ENCODE measurements around the gene KPNA1. TPM values are rescaled to one million over a fixed set of nuclear protein-coding genes. Genes with fewer than 3 reads are reported as not detected.
A peak's percentile ranks its signal among the peaks of the same experiment; 100 is the strongest.
"Not testable (repeated sequence)": the region's sequence is repeated elsewhere in the genome, so short reads cannot be mapped to it uniquely, and the experiment has no call there.

The KPNA1 gene
- total RNA-seq, 1 experiment from 2014 or later, result 104 TPM

- intact Hi-C loops (cut with micrococcal nuclease), result loop anchor here (5.0 kb wide), 1 partner anchor 94 kb away; the partner anchor contains the start of gene WDR5B
- no peaks in the 10 kb centered on the region for H3K27me3 Mint-ChIP-seq (ENCODE audit: insufficient read depth, unreplicated experiment)
- H3K27ac Mint-ChIP-seq (ENCODE audit: low read depth, unreplicated experiment), result no peak overlapping the region
- H3K36me3 Mint-ChIP-seq (ENCODE audit: insufficient read depth, unreplicated experiment), result peaks cover 6% of the 10 kb centered on the region
- TF ChIP-seq, protein P1, sequence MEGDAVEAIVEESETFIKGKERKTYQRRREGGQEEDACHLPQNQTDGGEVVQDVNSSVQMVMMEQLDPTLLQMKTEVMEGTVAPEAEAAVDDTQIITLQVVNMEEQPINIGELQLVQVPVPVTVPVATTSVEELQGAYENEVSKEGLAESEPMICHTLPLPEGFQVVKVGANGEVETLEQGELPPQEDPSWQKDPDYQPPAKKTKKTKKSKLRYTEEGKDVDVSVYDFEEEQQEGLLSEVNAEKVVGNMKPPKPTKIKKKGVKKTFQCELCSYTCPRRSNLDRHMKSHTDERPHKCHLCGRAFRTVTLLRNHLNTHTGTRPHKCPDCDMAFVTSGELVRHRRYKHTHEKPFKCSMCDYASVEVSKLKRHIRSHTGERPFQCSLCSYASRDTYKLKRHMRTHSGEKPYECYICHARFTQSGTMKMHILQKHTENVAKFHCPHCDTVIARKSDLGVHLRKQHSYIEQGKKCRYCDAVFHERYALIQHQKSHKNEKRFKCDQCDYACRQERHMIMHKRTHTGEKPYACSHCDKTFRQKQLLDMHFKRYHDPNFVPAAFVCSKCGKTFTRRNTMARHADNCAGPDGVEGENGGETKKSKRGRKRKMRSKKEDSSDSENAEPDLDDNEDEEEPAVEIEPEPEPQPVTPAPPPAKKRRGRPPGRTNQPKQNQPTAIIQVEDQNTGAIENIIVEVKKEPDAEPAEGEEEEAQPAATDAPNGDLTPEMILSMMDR (IDR thresholded peaks at IDR 0.05; ENCODE audit: unreplicated experiment), result no peak
- ChIA-PET CTCF (interaction anchor here (1.0 to 1.7 kb wide), 2 partner anchors 18 to 168 kb away, joined by 5 to 7 read pairs; no protein-coding TSS in a partner anchor), POLR2A (interaction anchor here (1.3 to 10.6 kb wide), 6 partner anchors 11 to 126 kb away, joined by 3 to 144 read pairs (median 26); partner anchors contain the start of gene FAM162A)
- no TSS peak for BruUV-seq (replicated peaks)
- peak overlapping the region; percentile 19 for H3K4me3 Mint-ChIP-seq (ENCODE audit: unreplicated experiment)
- no peaks in the 10 kb centered on the region for H3K9me3 Mint-ChIP-seq (ENCODE audit: unreplicated experiment)
- H3K4me1 Mint-ChIP-seq (ENCODE audit: insufficient read depth, unreplicated experiment), result peaks cover 46% of the 10 kb centered on the region
- peak; percentile 79 for DNase-seq (ENCODE audit: unreplicated experiment)
Measured at GRCh38 chr3:122510878-122511535, 3.7 kb downstream of the KPNA1 start.

DNA sequence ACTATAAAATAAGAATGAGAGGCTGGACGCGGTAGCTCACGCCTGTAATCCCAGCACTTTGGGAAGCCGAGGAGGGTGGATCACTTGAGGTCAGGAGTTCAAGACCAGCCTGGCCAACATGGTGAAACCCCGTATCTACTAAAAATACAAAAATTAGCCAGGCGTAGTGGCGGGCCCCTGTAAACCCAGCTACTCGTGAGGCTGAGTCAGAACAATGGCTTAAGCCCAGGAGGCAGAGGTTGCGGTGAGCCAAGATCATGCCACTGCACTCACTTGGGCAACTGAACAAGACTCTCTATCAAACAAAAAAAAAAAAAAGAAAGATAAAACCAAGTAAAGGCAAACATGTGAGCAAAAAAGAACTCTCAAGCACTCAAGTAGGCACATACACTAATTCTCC is 5.8 kb downstream of the KPNA1 start:
- H3K36me3 Mint-ChIP-seq (ENCODE audit: insufficient read depth, unreplicated experiment); H3K9me3 Mint-ChIP-seq (ENCODE audit: unreplicated experiment); H3K4me3 Mint-ChIP-seq (ENCODE audit: unreplicated experiment); H3K27me3 Mint-ChIP-seq (ENCODE audit: insufficient read depth, unreplicated experiment); intact Hi-C loops (cut with micrococcal nuclease); BruUV-seq (replicated peaks): not testable (repeated sequence)
- peak; percentile 86 for DNase-seq (ENCODE audit: unreplicated experiment)
- POLR2A ChIA-PET, result interaction anchor here (1.2 to 10.6 kb wide), 5 partner anchors 10 to 125 kb away, joined by 3 to 144 read pairs (median 4); partner anchors contain the start of gene FAM162A
- CTCF ChIA-PET, result interaction anchor here (1.2 kb wide), 2 partner anchors 15 to 49 kb away, joined by 3 to 4 read pairs; no protein-coding TSS in a partner anchor
- peak overlapping the region; percentile 67 for H3K27ac Mint-ChIP-seq (ENCODE audit: low read depth, unreplicated experiment)
- peaks cover 45% of the 10 kb centered on the region for H3K4me1 Mint-ChIP-seq (ENCODE audit: insufficient read depth, unreplicated experiment)

DNA sequence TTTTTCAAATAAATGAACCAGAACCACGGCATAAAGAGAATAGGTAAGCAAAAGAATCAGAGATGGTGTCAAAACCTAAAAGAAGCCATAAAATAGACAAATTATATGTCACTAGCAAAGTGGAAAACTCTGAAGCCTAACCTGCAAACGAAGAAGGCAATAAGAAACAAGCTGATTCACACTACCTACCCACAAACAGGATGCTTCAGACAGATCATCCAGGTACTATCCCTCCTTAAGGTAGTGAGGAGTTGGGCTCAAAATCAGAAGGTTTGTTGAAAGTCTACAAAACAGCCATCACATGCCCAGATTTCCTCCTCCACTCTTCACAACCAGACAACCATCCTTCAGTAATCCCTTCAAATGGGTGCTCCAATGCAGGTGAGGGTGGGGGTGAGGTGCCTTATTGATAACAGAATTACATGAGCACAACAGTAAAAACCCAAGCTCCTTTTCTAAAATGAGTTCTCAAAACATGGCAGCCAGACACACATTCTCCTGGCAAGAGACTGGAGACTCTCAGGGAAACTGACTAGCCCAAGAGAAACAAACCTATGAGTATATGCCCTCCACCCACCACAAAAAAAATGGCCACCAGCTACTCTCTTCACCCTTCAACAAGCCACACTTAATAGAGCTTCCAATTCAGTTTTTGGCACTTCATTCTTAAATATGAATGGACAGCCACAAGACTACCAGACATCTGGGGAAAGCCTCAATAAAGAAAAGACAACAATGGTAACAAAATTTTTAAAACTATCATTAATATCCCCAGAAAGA is 6.4 kb downstream of the KPNA1 start:
- CTCF ChIA-PET, result interaction anchor here (0.6 to 1.2 kb wide), 3 partner anchors 11 to 48 kb away, joined by 3 to 4 read pairs (median 3); no protein-coding TSS in a partner anchor
- H3K9me3 Mint-ChIP-seq (ENCODE audit: unreplicated experiment), result no peaks in the 10 kb centered on the region
- BruUV-seq (replicated peaks), result no TSS peak
- POLR2A ChIA-PET, result interaction anchor here (1.2 to 10.6 kb wide), 4 partner anchors 9 to 124 kb away, joined by 3 to 144 read pairs (median 25); partner anchors contain the start of gene FAM162A
- TF ChIP-seq, protein P1 (IDR thresholded peaks at IDR 0.05; ENCODE audit: unreplicated experiment), result no peak
- H3K27me3 Mint-ChIP-seq (ENCODE audit: insufficient read depth, unreplicated experiment), result no peaks in the 10 kb centered on the region
- H3K4me3 Mint-ChIP-seq (ENCODE audit: unreplicated experiment), result no peak overlapping the region
- H3K36me3 Mint-ChIP-seq (ENCODE audit: insufficient read depth, unreplicated experiment), result no peaks in the 10 kb centered on the region
- peaks cover 42% of the 10 kb centered on the region for H3K4me1 Mint-ChIP-seq (ENCODE audit: insufficient read depth, unreplicated experiment)
- intact Hi-C loops (cut with micrococcal nuclease), result no loop called here
- DNase-seq (ENCODE audit: unreplicated experiment), result no peak
- H3K27ac Mint-ChIP-seq (ENCODE audit: low read depth, unreplicated experiment), result peak overlapping the region; percentile 67

- no peak overlapping the region for H3K4me3 Mint-ChIP-seq (ENCODE audit: unreplicated experiment)
- H3K4me1 Mint-ChIP-seq (ENCODE audit: insufficient read depth, unreplicated experiment), result peaks cover 49% of the 10 kb centered on the region
- no peaks in the 10 kb centered on the region for H3K27me3 Mint-ChIP-seq (ENCODE audit: insufficient read depth, unreplicated experiment)
- DNase-seq (ENCODE audit: unreplicated experiment), result no peak
- intact Hi-C loops (cut with micrococcal nuclease), result no loop called here
- BruUV-seq (replicated peaks), result no TSS peak
- H3K9me3 Mint-ChIP-seq (ENCODE audit: unreplicated experiment), result no peaks in the 10 kb centered on the region
- H3K27ac Mint-ChIP-seq (ENCODE audit: low read depth, unreplicated experiment), result no peak overlapping the region
- ChIA-PET CTCF (interaction anchor here (0.6 to 1.2 kb wide), 4 partner anchors 10 to 200 kb away, joined by 3 to 5 read pairs (median 3); no protein-coding TSS in a partner anchor), POLR2A (interaction anchor here (5.9 to 10.6 kb wide), 2 partner anchors 8 to 18 kb away, joined by 47 to 144 read pairs; no protein-coding TSS in a partner anchor)
- no peaks in the 10 kb centered on the region for H3K36me3 Mint-ChIP-seq (ENCODE audit: insufficient read depth, unreplicated experiment)
- TF ChIP-seq, protein P1 (IDR thresholded peaks at IDR 0.05; ENCODE audit: unreplicated experiment), result no peak
Measured at GRCh38 chr3:122506450-122506849, 8.3 kb downstream of the KPNA1 start.

All from MCF 10A (cell line).